Stimulated activated memory B cell treated with anti-CD40 and anti-IgM and Interleukin-4, amounts not matched to agents 10 μg/mL and 1 μg/mL and 100 μg/mL, for 72 hours (primary cell): ENCODE measurements around the gene PDGFB.

Source experiments
- ATAC-seq: fragments of 150-1000 bp; cut with Tn5 transposase; 2 replicates; pipeline ENCODE4 v1.10.0; 2021
- H3K27ac Mint-ChIP-seq: one replicate; pipeline ENCODE4 v1.8.0; 2022; ENCODE audit warnings: mild to moderate bottlenecking, mixed read lengths
- H3K27me3 Mint-ChIP-seq: one replicate; pipeline ENCODE4 v1.8.0; 2022; ENCODE audit warnings: mixed read lengths
- H3K36me3 Mint-ChIP-seq: one replicate; pipeline ENCODE4 v1.8.0; 2022; ENCODE audit warnings: mixed read lengths
- H3K4me1 Mint-ChIP-seq: one replicate; pipeline ENCODE4 v1.8.0; 2022; ENCODE audit warnings: mixed read lengths
- H3K4me3 Mint-ChIP-seq: one replicate; pipeline ENCODE4 v1.8.0; 2022; ENCODE audit warnings: mild to moderate bottlenecking, moderate library complexity, mixed read lengths
- H3K9me3 Mint-ChIP-seq: one replicate; pipeline ENCODE4 v1.8.0; 2022; ENCODE audit warnings: mixed read lengths

The PDGFB gene

GRCh38 chr22:39282645-39283321, 38.0 kb upstream of the PDGFB start:
- Mint-ChIP-seq H3K27ac (peak overlapping the region; percentile 55), H3K4me3 (no peak overlapping the region), H3K36me3 (peaks cover 6% of the 10 kb centered on the region), H3K9me3 (peaks cover 2% of the 10 kb centered on the region), H3K27me3 (peaks cover 24% of the 10 kb centered on the region), H3K4me1 (peaks cover 32% of the 10 kb centered on the region)
- ATAC-seq: no peak

DNA sequence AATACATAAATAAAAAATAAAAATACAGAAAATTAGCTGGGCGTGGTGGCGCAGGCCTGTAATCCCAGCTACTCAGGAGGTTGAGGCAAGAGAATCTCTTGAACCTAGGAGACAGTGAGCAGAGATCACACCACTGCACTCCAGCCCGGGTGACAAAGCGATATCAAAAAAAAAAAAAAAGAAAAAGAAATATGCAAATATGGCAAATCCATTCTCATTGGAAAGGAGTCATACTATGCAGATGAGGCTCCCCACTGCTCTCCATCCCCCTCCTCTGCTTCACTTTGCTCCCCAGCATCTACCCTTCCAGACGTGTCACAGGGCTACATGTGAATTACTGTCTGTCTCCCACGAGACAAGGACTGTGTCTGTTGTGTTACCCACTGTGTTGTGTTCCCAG, 36.3 kb upstream of the PDGFB start:
- Mint-ChIP-seq H3K36me3 (peaks cover 6% of the 10 kb centered on the region), H3K9me3 (peaks cover 5% of the 10 kb centered on the region), H3K27me3 (peaks cover 40% of the 10 kb centered on the region), H3K27ac (no peak overlapping the region), H3K4me3 (no peak overlapping the region), H3K4me1 (peaks cover 28% of the 10 kb centered on the region)
- ATAC-seq: no peak

- Mint-ChIP-seq H3K4me1 (peaks cover 26% of the 10 kb centered on the region), H3K27me3 (peaks cover 49% of the 10 kb centered on the region), H3K27ac (no peak overlapping the region), H3K4me3 (no peak overlapping the region), H3K36me3 (no peaks in the 10 kb centered on the region), H3K9me3 (peaks cover 3% of the 10 kb centered on the region)
- ATAC-seq: no peak
Measured at GRCh38 chr22:39280250-39280649, 35.5 kb upstream of the PDGFB start.

GRCh38 chr22:39279170-39279850, 34.5 kb upstream of the PDGFB start:
- no peak overlapping the region for H3K27ac Mint-ChIP-seq
- H3K4me1 Mint-ChIP-seq: peaks cover 26% of the 10 kb centered on the region
- no peak for ATAC-seq
- peaks cover 52% of the 10 kb centered on the region for H3K27me3 Mint-ChIP-seq
- H3K9me3 Mint-ChIP-seq: peaks cover 3% of the 10 kb centered on the region
- no peak overlapping the region for H3K4me3 Mint-ChIP-seq
- no peaks in the 10 kb centered on the region for H3K36me3 Mint-ChIP-seq

GRCh38 chr22:39278040-39278439, 33.3 kb upstream of the PDGFB start:
- H3K4me1 Mint-ChIP-seq: peaks cover 24% of the 10 kb centered on the region
- peaks cover 3% of the 10 kb centered on the region for H3K9me3 Mint-ChIP-seq
- ATAC-seq: no peak
- H3K27ac Mint-ChIP-seq: no peak overlapping the region
- H3K27me3 Mint-ChIP-seq: peaks cover 61% of the 10 kb centered on the region
- no peaks in the 10 kb centered on the region for H3K36me3 Mint-ChIP-seq
- no peak overlapping the region for H3K4me3 Mint-ChIP-seq

- H3K27me3 Mint-ChIP-seq: peaks cover 53% of the 10 kb centered on the region
- H3K9me3 Mint-ChIP-seq: peaks cover 3% of the 10 kb centered on the region
- no peaks in the 10 kb centered on the region for H3K36me3 Mint-ChIP-seq
- H3K4me1 Mint-ChIP-seq: peaks cover 15% of the 10 kb centered on the region
- H3K4me3 Mint-ChIP-seq: no peak overlapping the region
- no peak for ATAC-seq
- H3K27ac Mint-ChIP-seq: no peak overlapping the region
Measured at GRCh38 chr22:39277142-39277607, 32.4 kb upstream of the PDGFB start.

DNA sequence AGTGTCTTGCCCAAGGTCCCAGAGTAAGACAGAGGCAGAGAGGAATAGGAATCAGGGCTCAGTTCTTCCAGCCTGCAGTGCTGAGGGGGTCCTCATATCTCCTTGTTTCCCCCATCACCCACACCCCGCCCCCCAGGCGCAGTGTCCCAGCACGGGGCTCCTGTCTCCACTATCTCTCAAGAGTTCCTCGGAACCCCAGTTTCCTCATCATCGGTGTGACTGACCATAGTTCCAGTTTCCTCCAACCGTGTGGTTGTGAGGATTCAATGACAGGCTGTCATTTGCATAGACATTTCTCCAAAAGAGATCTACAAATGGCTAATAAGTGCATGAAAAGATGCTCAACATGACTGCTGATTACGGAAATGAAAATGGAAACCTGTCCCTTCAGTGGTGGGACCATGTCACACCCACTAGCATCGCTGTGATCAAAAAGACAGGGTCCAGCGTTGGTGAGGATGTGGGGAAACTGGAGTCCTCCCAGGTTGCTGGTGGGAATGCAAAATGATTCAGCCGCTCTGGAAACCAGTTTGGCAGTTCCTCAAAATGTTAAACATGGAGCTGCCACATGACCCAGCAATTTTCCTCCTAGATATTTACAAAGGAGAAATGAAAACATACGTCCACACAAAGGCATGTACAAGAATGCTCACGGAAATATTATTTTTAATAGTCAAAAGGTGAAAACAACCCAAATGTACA, 31.8 kb upstream of the PDGFB start:
- peaks cover 15% of the 10 kb centered on the region for H3K4me1 Mint-ChIP-seq
- H3K27ac Mint-ChIP-seq: no peak overlapping the region
- H3K4me3 Mint-ChIP-seq: no peak overlapping the region
- ATAC-seq: no peak
- no peaks in the 10 kb centered on the region for H3K36me3 Mint-ChIP-seq
- H3K27me3 Mint-ChIP-seq: peaks cover 52% of the 10 kb centered on the region
- H3K9me3 Mint-ChIP-seq: peaks cover 3% of the 10 kb centered on the region

GRCh38 chr22:39275814-39276439, 31.1 kb upstream of the PDGFB start:
- Mint-ChIP-seq H3K36me3 (no peaks in the 10 kb centered on the region), H3K4me3 (no peak overlapping the region), H3K27ac (no peak overlapping the region), H3K9me3 (peaks cover 6% of the 10 kb centered on the region), H3K27me3 (peaks cover 59% of the 10 kb centered on the region), H3K4me1 (peaks cover 15% of the 10 kb centered on the region)
- ATAC-seq: no peak

- ATAC-seq: no peak
- peaks cover 56% of the 10 kb centered on the region for H3K27me3 Mint-ChIP-seq
- no peak overlapping the region for H3K4me3 Mint-ChIP-seq
Measured at GRCh38 chr22:39273950-39274887, 29.4 kb upstream of the PDGFB start.

GRCh38 chr22:39270792-39271191, 26.0 kb upstream of the PDGFB start:
- ATAC-seq: no peak
- H3K27me3 Mint-ChIP-seq: peaks cover 29% of the 10 kb centered on the region
- H3K9me3 Mint-ChIP-seq: peaks cover 2% of the 10 kb centered on the region
- no peak overlapping the region for H3K4me3 Mint-ChIP-seq
- peaks cover 36% of the 10 kb centered on the region for H3K4me1 Mint-ChIP-seq
- H3K36me3 Mint-ChIP-seq: no peaks in the 10 kb centered on the region
- no peak overlapping the region for H3K27ac Mint-ChIP-seq

More at GRCh38 chr22:39273950-39274887, 29.4 kb upstream of the PDGFB start:
- Mint-ChIP-seq H3K4me1 (peaks cover 19% of the 10 kb centered on the region), H3K36me3 (no peaks in the 10 kb centered on the region), H3K9me3 (peaks cover 6% of the 10 kb centered on the region), H3K27ac (no peak overlapping the region)

- peak overlapping the region; percentile 81 for H3K27ac Mint-ChIP-seq
- no peaks in the 10 kb centered on the region for H3K36me3 Mint-ChIP-seq
- H3K9me3 Mint-ChIP-seq: peaks cover 2% of the 10 kb centered on the region
- peaks cover 40% of the 10 kb centered on the region for H3K4me1 Mint-ChIP-seq
- no peak overlapping the region for H3K4me3 Mint-ChIP-seq
- ATAC-seq: no peak
- peaks cover 24% of the 10 kb centered on the region for H3K27me3 Mint-ChIP-seq
Measured at GRCh38 chr22:39270280-39270679, 25.5 kb upstream of the PDGFB start.

DNA sequence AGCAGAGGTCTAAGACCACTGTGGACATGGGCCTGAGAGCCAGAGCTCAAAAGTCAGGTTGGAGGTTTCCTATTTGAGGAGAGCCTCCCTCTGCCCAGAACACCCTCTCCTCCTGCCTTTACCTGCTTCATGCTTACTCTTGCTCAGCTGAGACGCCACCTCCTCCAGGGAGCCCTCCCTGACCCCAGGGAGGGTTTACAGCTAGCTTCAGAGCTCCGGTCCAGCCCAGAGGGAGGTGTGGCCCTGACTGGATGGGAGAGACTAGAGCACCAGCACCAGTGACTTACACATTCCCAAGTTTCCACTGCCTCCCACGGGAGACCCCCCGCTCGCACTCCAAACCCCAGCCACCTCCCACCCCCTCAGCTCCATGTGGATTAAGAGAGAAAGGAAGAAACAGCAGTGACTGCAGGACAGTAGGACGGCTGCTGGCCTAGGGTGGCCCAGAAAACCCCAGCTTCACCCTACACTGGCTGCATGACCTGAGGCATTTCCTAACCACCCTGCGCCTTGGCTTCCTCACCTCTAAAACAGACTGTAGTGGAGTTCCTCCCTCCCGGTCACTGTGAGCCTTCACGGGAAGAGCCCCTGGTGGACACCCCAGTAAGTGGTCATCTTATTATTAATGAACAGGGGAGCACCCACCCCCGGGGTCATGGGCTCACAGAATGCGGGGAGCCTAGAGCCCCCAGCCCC, 24.5 kb upstream of the PDGFB start:
- peaks cover 49% of the 10 kb centered on the region for H3K4me1 Mint-ChIP-seq
- H3K27ac Mint-ChIP-seq: peak overlapping the region; percentile 81
- ATAC-seq: no peak

GRCh38 chr22:39268645-39269044, 23.9 kb upstream of the PDGFB start:
- no peak overlapping the region for H3K4me3 Mint-ChIP-seq
- H3K9me3 Mint-ChIP-seq: peaks cover 5% of the 10 kb centered on the region
- peaks cover 30% of the 10 kb centered on the region for H3K27me3 Mint-ChIP-seq
- ATAC-seq: no peak
- H3K36me3 Mint-ChIP-seq: peaks cover 13% of the 10 kb centered on the region
- peak overlapping the region; percentile 81 for H3K27ac Mint-ChIP-seq
- H3K4me1 Mint-ChIP-seq: peaks cover 54% of the 10 kb centered on the region

More for the DNA sequence above, 24.5 kb upstream of the PDGFB start:
- Mint-ChIP-seq H3K36me3 (peaks cover 8% of the 10 kb centered on the region), H3K4me3 (no peak overlapping the region), H3K27me3 (peaks cover 30% of the 10 kb centered on the region), H3K9me3 (peaks cover 2% of the 10 kb centered on the region)

GRCh38 chr22:39267974-39268373, 23.2 kb upstream of the PDGFB start:
- H3K27ac Mint-ChIP-seq: peak overlapping the region; percentile 81
- H3K4me3 Mint-ChIP-seq: no peak overlapping the region

More at GRCh38 chr22:39267974-39268373, 23.2 kb upstream of the PDGFB start:
- Mint-ChIP-seq H3K36me3 (peaks cover 13% of the 10 kb centered on the region), H3K4me1 (peaks cover 54% of the 10 kb centered on the region), H3K9me3 (peaks cover 5% of the 10 kb centered on the region), H3K27me3 (peaks cover 26% of the 10 kb centered on the region)
- ATAC-seq: no peak
